WI38 (cell line): ENCODE measurements around the gene GAN.

ENCODE experiments used
- H3K4me3 ChIP-seq: 2 replicates; pipeline ENCODE4 v1.5.1; 2011; ENCODE audit warnings: low read depth, mild to moderate bottlenecking, control low read depth, low read length
- CTCF ChIP-seq: IDR thresholded peaks from 2 replicates; pipeline ENCODE4 v1.5.1; 2012; ENCODE audit warnings: low read depth, mild to moderate bottlenecking, control low read depth, low read length

The GAN gene

GRCh38 chr16:81275064-81275532, 39.7 kb upstream of the GAN start:
- TF ChIP-seq CTCF = no peak
- H3K4me3 ChIP-seq = no peak overlapping the region

- no peak overlapping the region for H3K4me3 ChIP-seq
- no peak for TF ChIP-seq CTCF
Observed at GRCh38 chr16:81275795-81276194, 39.0 kb upstream of the GAN start.

DNA sequence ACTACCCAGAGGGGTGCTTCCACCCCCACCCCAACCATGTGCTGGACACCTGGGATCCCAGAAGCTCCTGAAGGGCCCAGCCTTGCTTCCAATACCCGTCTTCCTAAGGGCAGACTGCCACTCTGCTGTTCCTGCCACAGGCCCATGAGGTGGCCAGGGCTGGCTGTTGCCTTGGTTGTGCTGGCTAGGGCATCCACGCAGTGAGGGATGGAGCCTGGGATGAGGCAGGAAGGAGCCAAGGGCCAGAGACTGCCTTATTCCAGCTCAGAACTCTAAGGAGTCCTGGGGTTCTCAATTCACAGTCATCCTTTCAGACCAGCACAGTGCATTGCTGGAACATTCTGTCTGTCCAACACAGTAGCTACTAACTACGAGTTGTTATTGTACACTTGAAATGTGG, 38.4 kb upstream of the GAN start:
- no peak for TF ChIP-seq CTCF
- no peak overlapping the region for H3K4me3 ChIP-seq

DNA sequence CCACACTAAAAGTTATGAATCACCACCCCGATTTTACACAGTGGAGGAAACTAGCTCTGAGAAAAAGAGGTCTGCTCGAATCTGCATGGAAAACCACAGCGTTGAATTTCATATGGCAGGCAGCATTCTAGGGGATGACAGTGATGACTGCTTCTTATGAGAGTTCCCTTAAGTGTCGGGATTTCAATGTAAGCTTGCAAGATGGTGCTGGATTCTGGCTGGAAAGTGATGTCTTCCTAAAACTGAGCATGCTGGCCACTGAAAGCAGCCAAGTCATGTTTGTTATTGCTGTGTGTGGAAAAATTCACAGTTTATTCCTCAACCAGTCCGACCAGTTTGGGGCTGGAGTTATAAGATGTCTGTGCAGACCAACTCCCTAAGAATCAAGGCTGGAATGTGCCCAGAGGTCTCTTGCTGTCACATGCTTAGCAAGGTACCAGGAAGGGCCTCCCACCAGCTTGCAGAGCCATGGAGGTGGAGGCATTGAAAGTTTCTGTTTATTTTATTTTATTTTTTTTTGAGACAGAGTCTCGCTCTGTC, 37.2 kb upstream of the GAN start:
- H3K4me3 ChIP-seq = no peak overlapping the region
- no peak for TF ChIP-seq CTCF

DNA sequence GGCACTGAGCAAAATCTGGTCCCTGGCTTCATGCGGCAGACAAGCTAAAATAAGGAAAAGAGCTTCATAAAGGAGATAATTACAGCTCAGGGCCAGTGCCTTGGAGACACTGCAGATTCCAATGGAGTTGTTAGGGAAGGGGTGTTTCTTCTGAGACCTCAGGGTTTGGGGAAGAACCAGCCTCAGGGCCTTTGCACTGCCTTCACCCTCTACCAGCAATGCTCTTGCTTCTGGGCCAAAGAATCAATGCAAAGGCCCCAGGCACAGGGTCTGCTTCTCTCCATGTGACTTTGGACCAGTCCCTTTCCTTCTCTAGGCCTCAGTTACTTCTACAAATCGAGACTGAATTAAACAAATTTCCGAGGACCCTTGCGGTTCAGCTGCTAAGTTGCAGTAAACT, 36.2 kb upstream of the GAN start:
- no peak for TF ChIP-seq CTCF
- H3K4me3 ChIP-seq = no peak overlapping the region

DNA sequence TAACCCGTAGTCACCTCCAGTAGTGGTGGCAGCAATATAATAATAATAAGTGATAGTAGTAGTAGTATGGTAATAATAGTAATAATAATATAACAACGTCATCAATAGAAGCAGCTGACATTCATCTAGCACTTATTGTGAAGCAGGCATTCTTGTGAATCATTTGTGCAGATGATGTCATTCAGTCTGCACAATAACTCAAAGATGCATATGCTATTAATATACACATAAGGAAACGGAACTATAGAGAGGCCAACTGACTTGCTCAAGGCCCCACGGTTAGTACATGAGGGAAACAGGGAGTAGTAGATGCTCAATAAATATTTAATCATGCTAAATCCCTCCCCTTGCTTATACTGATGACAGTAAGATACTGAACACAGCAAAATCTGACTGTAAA, 35.4 kb upstream of the GAN start:
- H3K4me3 ChIP-seq = no peak overlapping the region
- no peak for TF ChIP-seq CTCF

GRCh38 chr16:81280393-81280792, 34.4 kb upstream of the GAN start:
- TF ChIP-seq CTCF = no peak
- H3K4me3 ChIP-seq = no peak overlapping the region
